ENCODE measurements around the gene CFAP57. TPM values are rescaled to one million over a fixed set of nuclear protein-coding genes. Genes with fewer than 3 reads are reported as not detected.
A peak's percentile ranks its signal among the peaks of the same experiment; 100 is the strongest.

The CFAP57 gene
- total RNA-seq, 1 donor from 2014 or later = 0.24 TPM

DNA sequence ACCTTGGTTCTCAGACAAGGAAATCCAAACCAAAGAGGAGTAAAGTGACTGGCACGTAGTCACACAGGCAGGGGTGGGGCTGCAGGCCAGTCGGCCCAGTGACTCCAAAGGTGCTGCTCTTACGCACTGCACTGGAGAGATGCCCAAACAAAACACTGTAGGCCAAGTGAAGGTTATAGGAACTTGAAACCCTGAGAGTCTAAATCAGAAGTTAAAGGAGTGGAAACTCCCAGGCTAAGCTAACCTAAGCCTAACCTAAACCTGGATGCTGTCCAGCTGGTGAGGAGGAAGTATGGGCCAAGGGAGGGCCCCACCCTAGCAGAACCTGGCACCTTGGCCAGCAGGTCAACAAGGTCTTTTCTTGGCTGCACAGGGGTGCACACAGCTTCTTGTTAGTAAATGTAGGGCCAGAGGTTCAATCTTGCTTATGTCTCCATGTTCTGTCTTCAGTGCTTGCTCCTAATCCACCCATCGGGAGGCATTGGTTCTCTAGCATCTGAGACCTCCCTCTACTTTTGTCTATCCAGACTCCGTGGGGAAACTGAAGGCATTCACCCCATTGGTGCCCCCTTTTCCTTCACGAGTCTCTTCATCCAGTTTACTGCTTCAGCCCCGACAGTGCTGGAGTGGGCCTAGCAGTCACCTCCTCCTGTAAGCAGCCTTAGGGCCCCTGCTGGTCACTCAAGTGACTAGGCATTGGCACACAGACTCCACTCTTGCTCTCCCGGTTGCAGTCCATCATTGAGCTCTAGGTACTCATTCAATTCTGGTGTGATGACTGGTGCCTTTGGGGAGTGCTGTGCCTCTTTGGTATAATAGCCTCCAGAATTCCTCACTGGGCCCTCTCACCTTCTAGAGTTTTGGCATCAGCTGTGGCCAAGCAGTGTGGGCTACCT, 84.8 kb downstream of the CFAP57 start:
- Mint-ChIP-seq H3K4me3 (ENCODE audit: unreplicated experiment) (no peak overlapping the region), H3K9me3 (ENCODE audit: unreplicated experiment) (peaks cover 3% of the 10 kb centered on the region), H3K27me3 (ENCODE audit: unreplicated experiment) (peaks cover 30% of the 10 kb centered on the region), H3K27ac (ENCODE audit: unreplicated experiment) (no peak overlapping the region), H3K36me3 (ENCODE audit: unreplicated experiment) (no peaks in the 10 kb centered on the region), H3K4me1 (ENCODE audit: unreplicated experiment) (no peaks in the 10 kb centered on the region)
- TF ChIP-seq, protein P1, sequence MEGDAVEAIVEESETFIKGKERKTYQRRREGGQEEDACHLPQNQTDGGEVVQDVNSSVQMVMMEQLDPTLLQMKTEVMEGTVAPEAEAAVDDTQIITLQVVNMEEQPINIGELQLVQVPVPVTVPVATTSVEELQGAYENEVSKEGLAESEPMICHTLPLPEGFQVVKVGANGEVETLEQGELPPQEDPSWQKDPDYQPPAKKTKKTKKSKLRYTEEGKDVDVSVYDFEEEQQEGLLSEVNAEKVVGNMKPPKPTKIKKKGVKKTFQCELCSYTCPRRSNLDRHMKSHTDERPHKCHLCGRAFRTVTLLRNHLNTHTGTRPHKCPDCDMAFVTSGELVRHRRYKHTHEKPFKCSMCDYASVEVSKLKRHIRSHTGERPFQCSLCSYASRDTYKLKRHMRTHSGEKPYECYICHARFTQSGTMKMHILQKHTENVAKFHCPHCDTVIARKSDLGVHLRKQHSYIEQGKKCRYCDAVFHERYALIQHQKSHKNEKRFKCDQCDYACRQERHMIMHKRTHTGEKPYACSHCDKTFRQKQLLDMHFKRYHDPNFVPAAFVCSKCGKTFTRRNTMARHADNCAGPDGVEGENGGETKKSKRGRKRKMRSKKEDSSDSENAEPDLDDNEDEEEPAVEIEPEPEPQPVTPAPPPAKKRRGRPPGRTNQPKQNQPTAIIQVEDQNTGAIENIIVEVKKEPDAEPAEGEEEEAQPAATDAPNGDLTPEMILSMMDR (IDR thresholded peaks at IDR 0.05) = no peak
- peak; percentile 71 for DNase-seq (ENCODE audit: extremely low spot score, unreplicated experiment)

DNA sequence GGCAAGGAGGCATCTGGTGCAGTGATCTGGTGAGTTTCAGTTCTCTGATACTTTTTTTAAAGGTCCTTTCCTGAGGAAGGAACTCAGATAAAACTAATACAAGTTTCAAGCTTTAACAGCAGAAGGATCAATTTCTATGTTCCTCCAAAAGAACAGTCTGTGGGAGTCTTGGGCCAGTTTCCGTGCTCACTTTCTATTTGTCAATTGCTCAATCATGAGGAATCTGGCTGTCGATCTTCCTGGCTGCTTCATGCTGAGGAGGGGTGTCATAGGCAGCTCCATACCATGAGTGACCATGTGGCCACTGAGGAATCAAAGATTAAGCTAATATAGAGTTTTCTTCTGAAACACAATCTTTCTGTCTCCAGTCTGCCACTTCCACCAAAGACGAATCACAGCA, 86.2 kb downstream of the CFAP57 start:
- no peaks in the 10 kb centered on the region for H3K4me1 Mint-ChIP-seq (ENCODE audit: unreplicated experiment)
- H3K27me3 Mint-ChIP-seq (ENCODE audit: unreplicated experiment) = peaks cover 15% of the 10 kb centered on the region
- TF ChIP-seq, protein P1 (IDR thresholded peaks at IDR 0.05) = no peak
- H3K36me3 Mint-ChIP-seq (ENCODE audit: unreplicated experiment) = peaks cover 3% of the 10 kb centered on the region
- DNase-seq (ENCODE audit: extremely low spot score, unreplicated experiment) = no peak
- peaks cover 13% of the 10 kb centered on the region for H3K9me3 Mint-ChIP-seq (ENCODE audit: unreplicated experiment)
- H3K27ac Mint-ChIP-seq (ENCODE audit: unreplicated experiment) = no peak overlapping the region
- no peak overlapping the region for H3K4me3 Mint-ChIP-seq (ENCODE audit: unreplicated experiment)

DNA sequence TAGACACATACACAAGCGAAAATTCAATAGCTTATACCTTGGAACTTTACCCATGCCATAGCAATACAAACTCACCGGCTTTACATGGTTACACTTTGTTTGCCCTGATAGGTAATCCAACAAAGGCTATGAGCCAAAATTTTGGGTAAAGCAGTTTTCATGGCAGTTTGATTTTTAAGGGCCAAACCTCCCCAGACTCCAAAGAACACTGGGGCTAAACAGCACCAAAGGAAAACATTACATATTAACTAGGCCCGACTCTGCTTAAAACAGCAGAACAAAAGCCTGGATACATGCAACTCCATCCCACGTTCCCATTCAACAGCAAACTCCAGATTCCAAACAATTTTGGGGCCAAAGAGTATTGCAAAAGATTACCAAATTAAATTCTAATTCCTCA, 93.3 kb downstream of the CFAP57 start:
- peaks cover 3% of the 10 kb centered on the region for H3K27me3 Mint-ChIP-seq (ENCODE audit: unreplicated experiment)
- H3K36me3 Mint-ChIP-seq (ENCODE audit: unreplicated experiment) = peaks cover 3% of the 10 kb centered on the region
- no peak overlapping the region for H3K4me3 Mint-ChIP-seq (ENCODE audit: unreplicated experiment)
- H3K9me3 Mint-ChIP-seq (ENCODE audit: unreplicated experiment) = peaks cover 20% of the 10 kb centered on the region
- no peak for DNase-seq (ENCODE audit: extremely low spot score, unreplicated experiment)
- peaks cover 4% of the 10 kb centered on the region for H3K4me1 Mint-ChIP-seq (ENCODE audit: unreplicated experiment)
- TF ChIP-seq, protein P1 (IDR thresholded peaks at IDR 0.05) = no peak
- no peak overlapping the region for H3K27ac Mint-ChIP-seq (ENCODE audit: unreplicated experiment)

DNA sequence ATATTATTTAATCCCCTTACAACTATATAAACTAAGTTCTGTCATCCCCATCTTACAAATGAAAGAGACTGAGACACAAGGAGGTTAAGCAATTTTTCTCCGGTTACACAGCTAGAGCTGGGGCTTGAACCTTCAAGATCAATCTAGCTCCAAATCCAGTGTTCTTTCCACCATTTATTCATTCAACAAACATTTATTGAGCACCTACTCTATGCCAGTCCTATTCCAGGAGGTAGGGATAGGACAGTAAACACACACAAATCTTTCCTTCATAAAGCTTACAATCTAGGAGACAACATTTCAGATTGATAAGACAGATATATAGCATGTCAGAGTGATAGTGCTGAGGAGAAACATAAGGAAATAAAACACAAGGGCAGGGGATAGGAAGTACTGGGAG, 94.8 kb downstream of the CFAP57 start:
- Mint-ChIP-seq H3K9me3 (ENCODE audit: unreplicated experiment) (peaks cover 17% of the 10 kb centered on the region), H3K4me3 (ENCODE audit: unreplicated experiment) (no peak overlapping the region), H3K36me3 (ENCODE audit: unreplicated experiment) (peaks cover 3% of the 10 kb centered on the region), H3K4me1 (ENCODE audit: unreplicated experiment) (peaks cover 9% of the 10 kb centered on the region), H3K27ac (ENCODE audit: unreplicated experiment) (no peak overlapping the region), H3K27me3 (ENCODE audit: unreplicated experiment) (peaks cover 7% of the 10 kb centered on the region)
- TF ChIP-seq, protein P1 (IDR thresholded peaks at IDR 0.05) = no peak
- no peak for DNase-seq (ENCODE audit: extremely low spot score, unreplicated experiment)

DNA sequence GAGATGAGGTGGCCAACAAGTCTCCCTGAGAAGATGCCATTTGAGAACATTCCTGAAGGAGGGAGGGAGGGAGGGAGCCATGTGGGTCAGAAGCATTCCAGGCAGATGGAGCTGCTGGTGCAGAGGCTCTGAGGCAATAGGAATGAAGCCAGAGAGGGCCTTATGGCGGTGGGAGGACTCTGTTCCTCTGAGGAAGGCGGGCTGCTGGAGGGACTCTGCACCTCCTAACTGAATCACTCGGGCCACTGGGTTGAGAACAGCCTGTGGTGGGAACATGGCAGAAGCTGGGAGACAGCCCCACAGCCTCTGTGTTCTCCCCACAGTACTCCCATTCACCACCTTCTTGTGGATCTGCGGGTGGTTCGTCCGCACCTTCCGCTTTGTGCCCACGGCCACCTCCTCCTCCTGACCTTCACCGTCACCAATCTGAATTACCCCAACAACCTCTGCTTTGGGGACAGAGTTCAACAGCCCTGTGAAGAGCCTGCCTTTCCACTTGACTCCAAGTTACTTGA, 95.2 kb downstream of the CFAP57 start:
- TF ChIP-seq, protein P1 (IDR thresholded peaks at IDR 0.05) = no peak
- Mint-ChIP-seq H3K27ac (ENCODE audit: unreplicated experiment) (no peak overlapping the region), H3K9me3 (ENCODE audit: unreplicated experiment) (peaks cover 12% of the 10 kb centered on the region), H3K36me3 (ENCODE audit: unreplicated experiment) (no peaks in the 10 kb centered on the region), H3K27me3 (ENCODE audit: unreplicated experiment) (peaks cover 7% of the 10 kb centered on the region), H3K4me1 (ENCODE audit: unreplicated experiment) (peaks cover 9% of the 10 kb centered on the region), H3K4me3 (ENCODE audit: unreplicated experiment) (no peak overlapping the region)
- no peak for DNase-seq (ENCODE audit: extremely low spot score, unreplicated experiment)

Data from osteocyte (in vitro differentiated cells).